ENCODE data around the gene YBX1.
"Not testable (repeated sequence)": the region's sequence is repeated elsewhere in the genome, so short reads cannot be mapped to it uniquely, and the experiment has no call there.

YBX1 gene

DNA sequence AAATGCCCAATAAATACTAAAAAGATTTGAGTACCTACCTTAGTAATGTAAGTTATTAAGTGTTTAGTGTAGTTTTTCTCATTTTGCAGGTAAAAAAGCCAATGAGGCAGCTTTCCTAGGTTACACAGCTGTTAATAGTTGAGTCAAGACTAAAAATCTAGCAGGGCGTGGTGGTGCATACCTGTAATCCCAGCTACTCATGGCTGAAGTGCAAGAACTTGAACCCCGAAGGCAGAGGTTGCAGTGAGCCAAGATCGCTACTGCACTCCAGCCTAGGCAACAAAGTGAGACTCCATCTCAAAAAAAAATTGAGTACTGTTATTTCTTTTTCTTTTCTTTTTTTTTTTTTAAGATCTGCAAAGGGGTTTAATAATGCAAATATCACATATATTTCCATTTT is 7.7 kb downstream of the YBX1 start:
- no peak for DNase-seq (ENCODE audit: low read depth in 4 of 4, low spot score in 1 of 4)

DNA sequence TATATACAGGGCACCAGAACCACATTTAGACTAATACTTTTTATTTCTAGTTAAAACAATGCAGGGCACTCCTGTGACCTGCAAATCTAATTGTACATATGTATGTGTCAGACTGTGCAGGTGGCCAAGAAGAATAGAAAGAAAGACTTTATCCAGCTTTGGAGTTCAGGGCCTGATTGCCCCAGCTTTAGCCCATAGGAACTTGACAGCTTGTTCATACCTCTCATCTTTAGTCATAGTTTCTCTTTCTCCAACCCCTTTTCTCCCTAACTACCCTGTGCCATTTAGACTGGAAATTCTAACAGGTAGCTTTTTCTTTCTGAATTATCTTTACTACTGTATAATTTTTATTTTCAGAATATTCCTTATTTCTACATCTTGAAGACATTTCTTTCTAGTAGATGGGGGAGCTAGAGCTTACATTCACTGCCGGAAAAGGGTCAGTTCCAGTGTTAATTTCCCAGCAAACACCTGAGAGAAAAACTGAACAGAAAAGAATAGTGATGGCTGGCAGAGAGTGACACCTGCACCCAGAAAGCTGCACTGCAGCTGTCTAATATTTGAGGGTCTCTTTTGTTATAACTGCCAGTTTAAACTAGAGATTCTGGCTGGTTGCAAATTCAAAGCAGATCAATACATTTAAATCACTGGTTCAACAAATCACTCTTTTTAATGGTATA is 8.4 kb downstream of the YBX1 start:
- DNase-seq (ENCODE audit: low read depth in 4 of 4, low spot score in 1 of 4) = no peak

- no peak for DNase-seq (ENCODE audit: low read depth in 4 of 4, low spot score in 1 of 4)
These were observed 8.9 kb downstream of the YBX1 start for GRCh38 chr1:42691157-42691498.

- no peak for DNase-seq (ENCODE audit: low read depth in 4 of 4, low spot score in 1 of 4)
These were observed 10.2 kb downstream of the YBX1 start for GRCh38 chr1:42692461-42692860.

GRCh38 chr1:42692911-42693310 is 10.7 kb downstream of the YBX1 start:
- DNase-seq (ENCODE audit: low read depth in 4 of 4, low spot score in 1 of 4) = no peak

DNA sequence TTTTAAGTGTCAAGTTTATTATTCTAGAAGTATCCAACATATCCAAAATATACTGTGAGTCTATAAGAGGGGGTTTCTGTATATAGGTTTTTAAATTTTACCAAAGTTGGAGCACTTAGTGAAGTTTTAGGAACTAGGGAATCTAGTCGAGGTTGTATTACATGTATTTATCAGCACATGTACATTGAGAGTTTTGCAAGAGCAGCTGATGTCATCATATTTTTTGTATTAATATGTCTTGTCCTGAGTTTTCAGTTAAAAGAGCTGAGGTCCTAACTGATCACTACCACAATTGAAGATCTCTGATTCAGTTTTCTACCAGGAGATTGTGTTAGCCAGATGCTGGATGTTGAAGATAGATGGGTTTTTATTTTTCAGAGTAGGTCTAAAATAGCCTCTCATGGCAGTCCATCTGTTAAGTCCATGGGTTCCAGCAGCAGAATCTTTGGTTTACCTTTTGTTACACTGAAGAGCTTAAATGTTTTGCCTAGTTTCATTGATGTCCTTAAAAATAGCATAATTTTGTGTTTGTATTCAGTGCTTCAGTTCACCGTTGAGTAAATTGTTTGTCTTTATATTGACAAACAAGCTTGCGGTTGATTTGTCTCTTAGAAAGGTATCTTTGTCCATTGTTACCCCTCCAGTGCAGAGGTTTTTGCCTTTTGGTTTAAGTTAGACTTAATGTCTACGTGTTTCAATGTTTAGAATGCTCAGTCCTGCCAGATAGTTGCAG is 16.0 kb downstream of the YBX1 start:
- DNase-seq (ENCODE audit: low read depth in 4 of 4, low spot score in 1 of 4) = no peak

- no peak for DNase-seq (ENCODE audit: low read depth in 4 of 4, low spot score in 1 of 4)
These were observed 17.8 kb downstream of the YBX1 start for GRCh38 chr1:42700006-42700405.

DNA sequence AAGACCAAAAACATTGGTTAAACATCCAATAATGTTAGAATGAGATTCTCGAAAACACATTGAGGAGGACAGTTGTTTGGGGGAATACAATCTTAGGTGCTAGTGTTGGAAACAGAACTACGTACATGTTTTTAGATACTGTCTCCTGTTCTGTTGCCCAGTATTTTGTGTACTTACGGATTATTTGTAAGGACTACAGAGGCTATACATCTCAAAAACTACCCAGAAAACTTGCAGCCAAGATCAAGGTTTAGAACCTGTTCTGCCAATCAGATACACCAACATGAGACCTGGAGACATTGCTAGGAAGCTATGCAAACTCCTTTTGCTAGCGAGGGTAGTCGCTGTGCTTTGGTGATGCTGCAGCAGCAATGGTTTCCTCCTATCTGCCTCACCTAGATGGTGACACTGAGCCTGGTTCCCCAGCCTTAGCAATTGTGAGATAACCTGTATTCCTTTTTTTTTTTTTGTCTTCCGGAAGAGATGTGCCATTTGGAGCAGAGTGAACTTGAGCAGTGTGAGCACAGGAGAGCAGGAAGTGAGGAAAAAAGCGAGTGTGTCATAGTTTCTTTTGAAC is 21.8 kb downstream of the YBX1 start:
- DNase-seq (ENCODE audit: low read depth in 4 of 4, low spot score in 1 of 4) = no peak

- not testable (repeated sequence) for DNase-seq (ENCODE audit: low read depth in 4 of 4, low spot score in 1 of 4)
These were observed 30.6 kb downstream of the YBX1 start for GRCh38 chr1:42712808-42713207.

DNA sequence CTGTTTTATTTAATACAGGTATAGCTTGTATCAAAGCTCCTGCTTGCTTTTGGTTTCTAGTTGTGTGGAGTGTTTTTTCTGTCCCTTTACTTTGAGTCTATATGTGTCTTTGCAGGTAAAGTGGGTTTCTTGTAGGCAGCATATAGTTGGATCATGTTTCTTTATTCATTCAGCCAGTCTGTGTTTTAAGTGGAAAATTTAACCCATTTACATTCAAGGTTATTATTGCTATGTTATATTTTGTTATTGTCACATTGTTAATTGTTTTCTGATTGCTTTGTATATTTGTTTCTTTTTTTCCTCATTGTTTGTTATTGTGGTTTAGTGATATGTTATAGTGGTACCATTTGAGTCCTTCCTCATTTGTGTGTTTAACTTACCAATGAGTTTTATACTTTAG is 31.1 kb downstream of the YBX1 start:
- no peak for DNase-seq (ENCODE audit: low read depth in 4 of 4, low spot score in 1 of 4)

GRCh38 chr1:42714441-42714840 is 32.2 kb downstream of the YBX1 start:
- not testable (repeated sequence) for DNase-seq (ENCODE audit: low read depth in 4 of 4, low spot score in 1 of 4)

GRCh38 chr1:42720868-42721267 is 38.6 kb downstream of the YBX1 start:
- no peak for DNase-seq (ENCODE audit: low read depth in 4 of 4, low spot score in 1 of 4)

GRCh38 chr1:42721926-42722325 is 39.7 kb downstream of the YBX1 start:
- DNase-seq (ENCODE audit: low read depth in 4 of 4, low spot score in 1 of 4) = no peak

DNA sequence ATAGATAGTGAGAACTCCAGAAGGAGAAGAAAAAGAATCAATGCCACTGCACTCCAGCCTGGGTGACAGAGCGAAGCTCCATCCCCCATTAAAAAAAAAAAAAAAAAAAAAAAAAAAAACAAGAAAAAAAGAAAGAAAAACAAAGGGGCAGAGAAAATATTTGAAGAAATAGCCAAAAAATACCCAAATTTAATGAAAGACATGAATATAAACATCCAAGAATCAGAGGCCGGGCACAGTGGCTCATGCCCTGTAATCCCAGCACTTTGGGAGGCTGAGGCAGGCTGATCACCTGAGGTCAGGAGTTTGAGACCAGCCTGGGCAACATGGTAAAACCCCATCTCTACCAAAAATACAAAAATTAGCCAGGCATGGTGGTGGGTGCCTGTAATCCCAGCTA is 40.2 kb downstream of the YBX1 start:
- not testable (repeated sequence) for DNase-seq (ENCODE audit: low read depth in 4 of 4, low spot score in 1 of 4)

- no peak for DNase-seq (ENCODE audit: low read depth in 4 of 4, low spot score in 1 of 4)
These were observed 41.3 kb downstream of the YBX1 start for GRCh38 chr1:42723511-42723910.

DNA sequence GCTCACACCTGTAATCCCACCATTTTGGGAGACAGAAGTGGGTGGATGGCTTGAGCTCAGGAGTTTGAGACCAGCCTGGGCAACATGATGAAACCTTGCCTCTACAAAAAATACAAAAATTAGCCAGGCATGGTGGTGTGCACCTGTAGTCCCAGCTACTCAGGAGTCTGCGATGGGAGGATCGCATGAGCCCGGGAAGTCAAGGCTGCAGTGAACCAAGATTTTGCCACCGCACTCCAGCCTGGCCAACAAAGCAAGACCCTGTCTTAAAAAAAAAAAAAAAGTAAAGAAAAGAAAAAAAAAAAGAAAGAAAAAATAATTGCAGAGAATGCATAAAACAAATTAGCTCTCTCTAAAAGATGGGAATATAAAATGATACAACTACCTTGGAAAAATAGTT is 43.6 kb downstream of the YBX1 start:
- DNase-seq (ENCODE audit: low read depth in 4 of 4, low spot score in 1 of 4) = not testable (repeated sequence)

- DNase-seq (ENCODE audit: low read depth in 4 of 4, low spot score in 1 of 4) = no peak
These were observed 47.8 kb downstream of the YBX1 start for GRCh38 chr1:42730002-42730401.

GRCh38 chr1:42730988-42731387 is 48.8 kb downstream of the YBX1 start:
- peak in 3 of 4 experiments; percentile 32 to 58 (median 45) for DNase-seq (ENCODE audit: low read depth in 4 of 4, low spot score in 1 of 4)

GRCh38 chr1:42731585-42731984 is 49.4 kb downstream of the YBX1 start:
- DNase-seq (ENCODE audit: low read depth in 4 of 4, low spot score in 1 of 4) = no peak

- no peak for DNase-seq (ENCODE audit: low read depth in 4 of 4, low spot score in 1 of 4)
These were observed 50.0 kb downstream of the YBX1 start for GRCh38 chr1:42732126-42732680.

- DNase-seq (ENCODE audit: low read depth in 4 of 4, low spot score in 1 of 4) = no peak
These were observed 51.4 kb downstream of the YBX1 start for GRCh38 chr1:42733415-42734200.

Measured in stimulated activated CD4-positive, alpha-beta T cell treated with anti-CD3 and anti-CD28 coated beads, Interleukin-1b, Interleukin-23, amount 100 ng/mL, for 24 hours (primary cell).